Jurkat, Clone E6-1 (cell line): ENCODE data around the gene CD70. TPM values are rescaled to one million over a fixed set of nuclear protein-coding genes. Genes with fewer than 3 reads are reported as not detected.
"Not testable (repeated sequence)": the region's sequence is repeated elsewhere in the genome, so short reads cannot be mapped to it uniquely, and the experiment has no call there.

Experiments used
- DNase-seq: peaks from one replicate; pipeline ENCODE4 v3.0.0-alpha.2; 2011; ENCODE audit warnings: low read depth, low spot score
- H3K4me3 ChIP-seq: 2 replicates; pipeline ENCODE4 v1.5.1; 2011; ENCODE audit warnings: mild to moderate bottlenecking, low read length, control low read depth, moderate library complexity
- polyA plus RNA-seq: library from polyadenylated mRNA; unstranded; fragments of >200 nt; gene quantifications from one replicate; pipeline ENCODE4 v1.2.1, GENCODE V29; 2012; ENCODE audit warnings: missing spikeins; ENCODE audit not compliant: insufficient read length, insufficient read depth

Gene CD70
- 7.2 TPM for polyA plus RNA-seq

DNA sequence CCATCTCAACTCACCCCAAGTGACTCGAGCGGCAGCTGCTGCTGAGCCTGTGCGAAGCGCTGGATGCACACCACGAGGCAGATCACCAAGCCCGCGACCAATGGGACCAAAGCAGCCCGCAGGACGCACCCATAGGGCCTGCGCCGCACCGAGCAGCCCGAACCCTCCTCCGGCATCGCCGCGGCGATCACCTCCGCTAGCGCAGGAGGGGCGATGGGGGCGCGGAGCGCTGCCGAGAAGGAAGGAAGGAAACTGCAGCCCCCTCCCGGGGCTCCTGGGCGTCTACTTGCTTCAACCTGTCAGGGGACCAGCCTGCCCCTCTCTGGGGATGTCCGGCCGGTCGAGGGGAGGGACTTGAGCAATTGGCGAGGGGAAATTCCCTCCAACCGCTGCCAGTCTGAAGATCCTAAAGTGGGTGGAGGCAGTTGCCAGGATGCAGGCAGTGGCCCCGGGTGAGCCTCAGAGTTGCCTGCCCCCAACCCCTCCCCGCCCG is at the start of gene CD70:
CD70 (minus strand) TSS at position 324 of the 493 bp plus-strand sequence; CDS start at position 176, 148 bp downstream.
- H3K4me3 ChIP-seq = peak within 1 kb of the TSS; percentile 32
- no peak for DNase-seq

DNA sequence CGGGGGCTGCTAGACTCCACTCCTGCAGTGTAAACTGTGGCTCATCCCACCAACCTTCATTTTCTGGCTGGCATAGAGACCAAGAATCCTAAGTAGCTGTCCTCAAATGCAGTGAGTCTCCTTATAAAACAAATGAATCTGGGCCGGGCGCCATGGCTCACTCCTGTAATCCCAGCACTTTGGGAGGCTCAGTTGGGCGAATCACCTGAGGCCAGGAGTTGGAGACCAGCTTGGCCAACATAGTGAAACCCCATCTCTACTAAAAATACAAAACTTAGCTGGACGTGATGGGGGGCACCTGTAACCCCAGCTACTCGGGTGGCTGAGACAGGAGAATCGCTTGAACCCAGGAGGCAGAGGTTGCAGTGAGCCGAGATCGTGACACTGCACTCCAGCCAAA is 49.4 kb upstream of the CD70 start:
- H3K4me3 ChIP-seq, DNase-seq: not testable (repeated sequence)

DNA sequence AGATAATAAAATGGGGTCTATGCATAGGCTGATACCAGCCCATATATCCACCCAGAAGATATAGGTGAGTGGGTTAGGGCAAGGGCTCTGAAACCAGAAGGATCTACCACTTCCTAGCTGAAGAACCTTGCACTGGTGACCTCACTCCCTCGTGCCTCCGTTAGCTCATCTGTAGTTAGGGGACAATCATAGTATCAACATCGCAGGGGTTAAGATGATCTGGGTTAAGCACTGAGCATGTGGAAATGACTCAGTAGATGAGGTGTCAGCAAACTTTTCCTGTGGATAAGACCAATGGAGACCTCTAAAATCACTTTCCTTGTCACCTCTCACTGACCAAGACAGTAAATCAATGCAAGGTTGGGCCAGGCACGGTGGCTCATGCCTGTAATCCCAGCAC is 48.5 kb upstream of the CD70 start:
- DNase-seq = no peak
- no peak overlapping the region for H3K4me3 ChIP-seq

- H3K4me3 ChIP-seq, DNase-seq: not testable (repeated sequence)
These were observed 42.5 kb upstream of the CD70 start for GRCh38 chr19:6633456-6633813.

GRCh38 chr19:6632747-6633455 is 42.0 kb upstream of the CD70 start:
- not testable (repeated sequence) for H3K4me3 ChIP-seq
- DNase-seq = peak; percentile 19

DNA sequence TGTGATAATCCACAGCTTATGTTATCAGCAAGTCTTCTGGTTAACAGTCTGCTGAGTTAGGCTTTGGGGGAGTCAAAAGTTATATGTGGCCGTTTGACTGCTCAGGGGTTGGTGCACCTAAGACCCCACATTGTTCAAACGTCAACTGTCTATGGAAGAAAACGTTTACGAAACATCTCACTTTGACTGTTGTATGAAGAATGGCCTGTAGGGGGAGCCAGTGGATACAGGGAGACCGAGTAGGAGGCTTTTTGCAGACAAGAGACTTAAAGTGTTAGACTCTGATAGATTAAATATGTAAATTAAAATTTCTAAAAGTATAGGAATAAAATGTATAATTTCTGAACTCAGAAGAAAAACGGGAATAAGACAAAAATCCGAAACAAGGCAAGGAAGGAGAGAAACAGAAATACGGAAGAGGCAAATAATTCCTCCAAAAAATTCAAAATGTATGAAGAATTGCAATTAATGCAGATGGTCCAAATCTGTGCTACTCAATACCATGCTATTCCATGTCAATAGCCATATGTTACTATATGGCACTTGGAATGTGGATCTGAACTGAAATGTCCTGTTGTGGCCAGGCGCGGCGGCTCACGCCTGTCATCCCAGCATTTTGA is 41.2 kb upstream of the CD70 start:
- peak; percentile 86 for DNase-seq
- H3K4me3 ChIP-seq = no peak overlapping the region

DNA sequence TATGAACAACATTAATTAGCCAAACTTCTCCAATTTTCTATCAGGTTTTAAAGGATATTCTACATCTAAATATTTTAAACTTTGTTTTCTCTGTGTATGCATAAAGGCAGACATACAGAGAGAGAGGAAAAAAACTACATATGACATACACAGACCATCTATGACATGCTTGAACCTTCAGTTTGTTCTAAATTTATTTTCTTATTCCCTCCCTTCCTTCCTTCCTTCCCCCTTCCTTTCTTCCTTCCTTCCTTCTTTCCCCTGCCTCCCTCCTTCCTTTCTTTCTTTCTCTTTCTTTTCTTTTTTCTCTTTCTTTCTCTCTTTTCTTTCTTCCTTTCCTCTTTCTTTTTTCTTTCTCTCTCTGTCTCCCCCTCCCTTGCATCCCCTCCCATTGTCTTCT is 35.8 kb upstream of the CD70 start:
- H3K4me3 ChIP-seq = no peak overlapping the region
- DNase-seq = no peak

DNA sequence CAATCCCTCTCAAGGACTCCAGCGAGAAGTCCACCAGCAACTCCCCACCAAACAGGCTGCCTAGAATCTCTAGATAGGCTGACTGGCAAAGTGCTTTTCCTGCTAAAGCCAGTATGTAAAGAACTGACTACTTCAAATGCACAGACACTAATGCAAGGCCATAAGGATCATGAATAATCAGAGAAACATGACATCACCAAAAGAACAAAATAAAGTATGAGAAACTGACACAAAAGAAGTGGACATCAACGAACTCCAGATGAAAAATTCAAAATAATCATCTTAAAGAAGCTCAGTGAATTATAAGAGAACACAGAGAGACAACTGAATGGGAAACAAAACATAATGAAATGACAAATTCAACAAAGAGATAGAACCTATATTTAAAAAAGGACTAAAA is 26.4 kb upstream of the CD70 start:
- DNase-seq = no peak
- no peak overlapping the region for H3K4me3 ChIP-seq

DNA sequence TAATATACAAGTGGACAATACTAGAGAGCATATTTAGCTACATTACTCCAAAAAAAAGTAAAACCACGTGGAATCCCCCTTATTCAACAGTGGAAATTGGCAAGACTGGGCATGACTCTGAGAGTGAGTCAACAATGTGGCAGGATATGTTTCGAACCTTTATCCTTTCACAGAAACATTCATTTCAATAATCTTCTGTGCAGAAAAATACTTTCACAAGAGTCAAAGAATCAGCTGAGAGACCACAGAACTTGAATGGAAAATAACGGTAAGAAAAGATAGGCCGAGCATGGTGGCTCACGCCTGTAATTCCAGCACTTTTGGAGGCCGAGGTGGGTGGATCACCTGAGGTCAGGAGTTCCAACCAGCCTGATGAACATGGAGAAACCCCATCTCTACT is 25.1 kb upstream of the CD70 start:
- no peak overlapping the region for H3K4me3 ChIP-seq
- no peak for DNase-seq

GRCh38 chr19:6613711-6614110 is 22.8 kb upstream of the CD70 start:
- no peak for DNase-seq
- no peak overlapping the region for H3K4me3 ChIP-seq

DNA sequence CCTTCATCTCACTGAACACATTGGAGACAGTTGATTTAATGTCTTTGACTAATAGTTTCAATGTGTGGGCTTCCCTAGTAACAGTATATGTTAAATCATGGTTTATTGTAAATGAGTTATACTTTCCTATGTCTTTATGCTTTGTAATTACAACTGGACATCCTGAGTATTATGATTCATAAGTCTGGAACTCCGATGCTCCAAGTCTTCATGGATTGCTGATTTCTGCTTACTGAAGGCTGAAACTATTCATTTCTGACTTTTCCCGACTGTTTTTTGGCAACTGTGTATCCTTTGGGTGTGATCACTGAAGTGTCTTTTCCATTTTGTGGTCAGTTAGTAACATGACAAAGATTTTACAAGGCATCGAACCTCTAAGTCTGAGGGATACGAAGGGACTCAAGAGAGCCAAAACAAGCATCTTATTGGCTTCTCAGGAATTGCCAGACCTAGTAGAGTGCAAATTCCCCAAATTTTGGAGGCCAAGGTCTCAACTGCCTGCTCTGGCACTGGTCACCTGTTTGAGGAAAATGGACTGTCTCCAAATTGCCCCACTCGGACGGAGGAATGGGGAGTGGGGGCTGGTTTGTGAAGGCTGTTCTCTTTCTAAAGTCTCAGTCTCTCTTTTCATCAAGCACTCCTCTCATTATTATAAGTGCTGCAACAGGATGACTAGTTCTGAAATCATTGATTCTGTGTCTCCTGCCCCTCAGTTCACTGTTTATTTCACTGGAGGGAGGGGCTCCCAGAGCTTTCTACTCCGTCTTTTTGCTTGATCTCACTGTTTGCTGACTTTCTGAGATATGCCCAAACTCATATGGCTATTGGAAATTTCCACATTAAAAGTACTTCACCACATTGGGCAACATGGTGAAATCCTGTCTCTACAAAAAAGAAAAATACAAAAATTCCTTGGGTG is 20.2 kb upstream of the CD70 start:
- DNase-seq = no peak

GRCh38 chr19:6608940-6609339 is 18.0 kb upstream of the CD70 start:
- no peak overlapping the region for H3K4me3 ChIP-seq
- DNase-seq = no peak

More for the DNA sequence above, 20.2 kb upstream of the CD70 start:
- no peak overlapping the region for H3K4me3 ChIP-seq

DNA sequence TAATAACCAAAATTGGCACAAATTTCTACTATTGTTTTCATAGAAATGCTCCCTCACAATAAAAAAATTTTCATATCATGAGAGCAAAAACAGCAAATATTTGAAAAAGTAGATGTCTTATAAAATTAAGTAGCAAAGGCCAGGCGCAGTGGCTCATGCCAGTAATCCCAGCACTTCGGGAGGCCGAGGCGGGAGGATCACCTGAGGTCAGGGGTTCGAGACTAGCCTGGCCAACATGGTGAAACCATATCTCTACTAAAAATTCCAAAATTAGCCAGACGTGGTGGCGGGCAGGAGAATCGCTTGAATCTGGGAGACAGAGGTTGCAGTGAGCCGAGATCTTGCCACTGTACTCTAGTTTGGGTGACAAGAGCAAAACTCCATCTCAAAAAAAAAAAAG is 17.2 kb upstream of the CD70 start:
- H3K4me3 ChIP-seq, DNase-seq: not testable (repeated sequence)

DNA sequence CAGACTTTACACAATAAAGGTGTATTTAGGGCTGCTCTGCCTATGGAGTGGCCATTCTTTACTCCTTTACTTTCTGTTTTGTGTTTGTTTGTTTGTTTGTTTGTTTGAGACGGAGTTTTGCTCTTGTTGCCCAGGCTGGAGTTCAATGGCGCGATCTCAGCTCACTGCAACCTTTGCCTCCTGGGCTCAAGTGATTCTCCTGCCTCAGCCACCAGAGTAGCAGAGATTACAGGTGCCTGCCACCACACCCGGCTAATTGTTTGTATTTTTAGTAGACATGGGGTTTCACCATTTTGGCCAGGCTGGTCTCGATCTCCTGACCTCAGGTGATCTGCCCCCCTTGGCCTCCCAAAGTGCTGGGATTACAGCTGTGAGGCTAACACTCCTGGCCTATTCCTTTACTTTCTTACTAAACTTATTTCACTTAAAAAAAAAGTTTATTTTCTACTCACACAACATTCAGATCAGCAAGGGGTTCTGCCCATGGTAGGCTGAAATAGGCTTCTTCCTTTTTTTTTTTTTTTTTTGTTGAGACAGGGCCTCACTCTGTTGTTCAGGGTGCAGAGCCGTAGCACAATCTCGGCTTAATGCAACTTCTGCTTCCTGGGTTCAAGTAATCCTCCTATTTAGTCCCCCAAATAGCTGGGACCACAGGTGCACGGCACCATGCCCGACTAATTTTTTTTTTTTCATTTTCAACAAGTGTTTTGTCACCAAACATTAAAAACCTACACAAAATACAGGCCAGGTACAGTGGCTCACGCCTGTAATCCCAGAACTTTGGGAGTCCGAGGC is 15.5 kb upstream of the CD70 start:
- DNase-seq, H3K4me3 ChIP-seq: not testable (repeated sequence)

- DNase-seq = no peak
- no peak overlapping the region for H3K4me3 ChIP-seq
These were observed 14.0 kb upstream of the CD70 start for GRCh38 chr19:6604906-6605305.

- no peak for DNase-seq
- no peak overlapping the region for H3K4me3 ChIP-seq
These were observed 11.8 kb upstream of the CD70 start for GRCh38 chr19:6602729-6603114.

- not testable (repeated sequence) for H3K4me3 ChIP-seq, DNase-seq
These were observed 10.6 kb upstream of the CD70 start for GRCh38 chr19:6601537-6602052.

- not testable (repeated sequence) for DNase-seq, H3K4me3 ChIP-seq
These were observed 10.1 kb upstream of the CD70 start for GRCh38 chr19:6600951-6601536.
